SK-N-SH treated with all-trans-retinoic acid at 6 μM for 48 hours (cell line): ENCODE results near the gene GRIK3.

ENCODE experiments used
- ATAC-seq: fragments of 200-7000 bp; cut with Tn5 transposase; 3 replicates; pipeline ENCODE4 v1.9.1; 2020; ENCODE audit warnings: mild to moderate bottlenecking, moderate library complexity
- ARNTL ChIP-seq: fragments of 450-650 bp; formaldehyde crosslinking; IDR thresholded peaks from 2 replicates; pipeline ENCODE4 v1.5.0; 2020; ENCODE audit warnings: low read depth, mild to moderate bottlenecking, moderate library complexity, borderline replicate concordance
- BACH2 ChIP-seq: fragments of 250-450 bp; sonication (Bioruptor Pico); IDR thresholded peaks from 2 replicates; pipeline ENCODE4 v1.9.0; 2021; ENCODE audit warnings: mild to moderate bottlenecking, borderline replicate concordance
- CSDC2 ChIP-seq: fragments of 250-450 bp; sonication (Bioruptor Pico); IDR thresholded peaks from 2 replicates; pipeline ENCODE4 v1.5.0; 2020; ENCODE audit warnings: mild to moderate bottlenecking, moderate library complexity
- ESRRG ChIP-seq: fragments of 250-450 bp; sonication (Bioruptor Pico); IDR thresholded peaks from 2 replicates; pipeline ENCODE4 v1.6.1; 2021; ENCODE audit warnings: mild to moderate bottlenecking
- GLIS3 ChIP-seq: fragments of 250-450 bp; sonication (Bioruptor Pico); IDR thresholded peaks from 2 replicates; pipeline ENCODE4 v1.5.0; 2020; ENCODE audit warnings: mild to moderate bottlenecking, moderate library complexity
- ISL1 ChIP-seq: fragments of 250-450 bp; sonication (Bioruptor Pico); IDR thresholded peaks from 2 replicates; pipeline ENCODE4 v2.1.2; 2022; ENCODE audit warnings: mild to moderate bottlenecking, moderate library complexity
- OSR1 ChIP-seq: fragments of 250-450 bp; sonication (Bioruptor Pico); IDR thresholded peaks from 2 replicates; pipeline ENCODE4 v1.8.0; 2022; ENCODE audit warnings: moderate library complexity, mild to moderate bottlenecking, inconsistent platforms
- PPARA ChIP-seq: fragments of 250-450 bp; sonication (Bioruptor Pico); IDR thresholded peaks from 2 replicates; pipeline ENCODE4 v1.5.0; 2020; ENCODE audit warnings: mild to moderate bottlenecking, borderline replicate concordance
- RARB ChIP-seq: fragments of 250-450 bp; sonication (Bioruptor Pico); IDR thresholded peaks from 2 replicates; pipeline ENCODE4 v1.8.0; 2021; ENCODE audit warnings: mild to moderate bottlenecking, moderate library complexity
- SNAI2 ChIP-seq: fragments of 250-450 bp; sonication (Bioruptor Pico); IDR thresholded peaks from 2 replicates; pipeline ENCODE4 v1.5.0; 2020; ENCODE audit warnings: mild to moderate bottlenecking, moderate library complexity
- TCF4 ChIP-seq: fragments of 250-450 bp; sonication (Bioruptor Pico); IDR thresholded peaks from 2 replicates; pipeline ENCODE4 v1.8.0; 2021; ENCODE audit warnings: mild to moderate bottlenecking, moderate library complexity, borderline replicate concordance
- TOX ChIP-seq: fragments of 250-450 bp; sonication (Bioruptor Pico); IDR thresholded peaks from 2 replicates; pipeline ENCODE4 v1.8.0; 2021; ENCODE audit warnings: mild to moderate bottlenecking, moderate library complexity, borderline replicate concordance
- ZC3H10 ChIP-seq: fragments of 250-450 bp; sonication (Bioruptor Pico); IDR thresholded peaks from 2 replicates; pipeline ENCODE4 v1.5.1; 2021; ENCODE audit warnings: mild to moderate bottlenecking, moderate library complexity
- ZFP3 ChIP-seq: fragments of 250-450 bp; sonication (Bioruptor Pico); IDR thresholded peaks from 2 replicates; pipeline ENCODE4 v1.5.0; 2020; ENCODE audit warnings: mild to moderate bottlenecking, moderate library complexity
- ZFP30 ChIP-seq: fragments of 450-650 bp; formaldehyde crosslinking; IDR thresholded peaks from 2 replicates; pipeline ENCODE4 v1.5.0; 2022; ENCODE audit warnings: mild to moderate bottlenecking, moderate library complexity
- ZNF565 ChIP-seq: fragments of 450-650 bp; formaldehyde crosslinking; conservative IDR thresholded peaks from 2 replicates; pipeline ENCODE4 v1.5.0; 2020; ENCODE audit warnings: low read depth, mild to moderate bottlenecking, moderate library complexity
- ZNF70 ChIP-seq: fragments of 450-650 bp; formaldehyde crosslinking; IDR thresholded peaks from 2 replicates; pipeline ENCODE4 v1.5.0; 2020; ENCODE audit warnings: mild to moderate bottlenecking, moderate library complexity
- TF ChIP-seq, protein P1 (sequence below): fragments of 250-450 bp; sonication (Bioruptor Pico); IDR thresholded peaks from 2 replicates; pipeline ENCODE4 v1.5.1; 2020; ENCODE audit warnings: low read depth, mild to moderate bottlenecking, moderate library complexity
- TF ChIP-seq, protein P2 (sequence below): fragments of 250-450 bp; sonication (Bioruptor Pico); IDR thresholded peaks from 2 replicates; pipeline ENCODE4 v1.8.0; 2021; ENCODE audit warnings: low read depth, mild to moderate bottlenecking, moderate library complexity, borderline replicate concordance
- TF ChIP-seq, protein P3 (sequence below): fragments of 250-450 bp; sonication (Bioruptor Pico); IDR thresholded peaks from 2 replicates; pipeline ENCODE4 v1.5.1; 2021; ENCODE audit warnings: mild to moderate bottlenecking, moderate library complexity
- TF ChIP-seq, protein P4 (sequence below): fragments of 250-450 bp; sonication (Bioruptor Pico); IDR thresholded peaks from 2 replicates; pipeline ENCODE4 v1.8.0; 2020; ENCODE audit warnings: mild to moderate bottlenecking, moderate library complexity, borderline replicate concordance
- TF ChIP-seq, protein P5 (sequence below): fragments of 250-450 bp; sonication (Bioruptor Pico); IDR thresholded peaks from 2 replicates; pipeline ENCODE4 v1.5.0; 2020; ENCODE audit warnings: mild to moderate bottlenecking, moderate library complexity

Gene GRIK3

DNA sequence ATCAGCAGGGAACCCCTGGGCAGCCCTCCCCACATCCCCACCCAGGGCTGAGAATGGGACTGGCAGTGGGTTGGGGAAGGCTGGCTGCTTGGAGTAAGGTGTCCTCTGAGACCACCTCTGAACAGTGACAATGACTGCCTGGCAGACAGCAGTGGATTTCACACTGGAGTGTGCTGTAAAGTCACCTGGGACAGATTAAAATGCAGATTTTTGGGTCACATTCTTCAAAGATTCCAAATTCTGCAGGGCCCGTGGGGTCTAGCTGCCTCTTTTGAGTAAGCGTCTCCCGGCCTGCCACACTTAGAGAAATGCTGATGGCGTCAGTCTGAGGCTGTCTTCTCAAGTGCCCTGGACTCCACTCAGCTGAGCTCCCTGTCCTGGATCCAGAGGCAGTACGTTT is 164.5 kb downstream of the GRIK3 start:
- no peak for ATAC-seq
- TF ChIP-seq, protein P1, sequence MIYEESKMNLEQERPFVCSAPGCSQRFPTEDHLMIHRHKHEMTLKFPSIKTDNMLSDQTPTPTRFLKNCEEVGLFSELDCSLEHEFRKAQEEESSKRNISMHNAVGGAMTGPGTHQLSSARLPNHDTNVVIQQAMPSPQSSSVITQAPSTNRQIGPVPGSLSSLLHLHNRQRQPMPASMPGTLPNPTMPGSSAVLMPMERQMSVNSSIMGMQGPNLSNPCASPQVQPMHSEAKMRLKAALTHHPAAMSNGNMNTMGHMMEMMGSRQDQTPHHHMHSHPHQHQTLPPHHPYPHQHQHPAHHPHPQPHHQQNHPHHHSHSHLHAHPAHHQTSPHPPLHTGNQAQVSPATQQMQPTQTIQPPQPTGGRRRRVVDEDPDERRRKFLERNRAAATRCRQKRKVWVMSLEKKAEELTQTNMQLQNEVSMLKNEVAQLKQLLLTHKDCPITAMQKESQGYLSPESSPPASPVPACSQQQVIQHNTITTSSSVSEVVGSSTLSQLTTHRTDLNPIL (CRISPR knock-in tag): no peak
- TF ChIP-seq BACH2 (CRISPR knock-in tag) (no peak), ZFP30 (no peak), TOX (CRISPR knock-in tag) (no peak), PPARA (CRISPR knock-in tag) (no peak), ISL1 (no peak), GLIS3 (CRISPR knock-in tag) (no peak), ESRRG (CRISPR knock-in tag) (no peak), ZFP3 (CRISPR knock-in tag) (no peak)
- TF ChIP-seq, protein P2, sequence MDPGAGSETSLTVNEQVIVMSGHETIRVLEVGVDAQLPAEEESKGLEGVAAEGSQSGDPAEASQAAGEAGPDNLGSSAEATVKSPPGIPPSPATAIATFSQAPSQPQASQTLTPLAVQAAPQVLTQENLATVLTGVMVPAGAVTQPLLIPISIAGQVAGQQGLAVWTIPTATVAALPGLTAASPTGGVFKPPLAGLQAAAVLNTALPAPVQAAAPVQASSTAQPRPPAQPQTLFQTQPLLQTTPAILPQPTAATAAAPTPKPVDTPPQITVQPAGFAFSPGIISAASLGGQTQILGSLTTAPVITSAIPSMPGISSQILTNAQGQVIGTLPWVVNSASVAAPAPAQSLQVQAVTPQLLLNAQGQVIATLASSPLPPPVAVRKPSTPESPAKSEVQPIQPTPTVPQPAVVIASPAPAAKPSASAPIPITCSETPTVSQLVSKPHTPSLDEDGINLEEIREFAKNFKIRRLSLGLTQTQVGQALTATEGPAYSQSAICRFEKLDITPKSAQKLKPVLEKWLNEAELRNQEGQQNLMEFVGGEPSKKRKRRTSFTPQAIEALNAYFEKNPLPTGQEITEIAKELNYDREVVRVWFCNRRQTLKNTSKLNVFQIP (CRISPR knock-in tag): no peak

DNA sequence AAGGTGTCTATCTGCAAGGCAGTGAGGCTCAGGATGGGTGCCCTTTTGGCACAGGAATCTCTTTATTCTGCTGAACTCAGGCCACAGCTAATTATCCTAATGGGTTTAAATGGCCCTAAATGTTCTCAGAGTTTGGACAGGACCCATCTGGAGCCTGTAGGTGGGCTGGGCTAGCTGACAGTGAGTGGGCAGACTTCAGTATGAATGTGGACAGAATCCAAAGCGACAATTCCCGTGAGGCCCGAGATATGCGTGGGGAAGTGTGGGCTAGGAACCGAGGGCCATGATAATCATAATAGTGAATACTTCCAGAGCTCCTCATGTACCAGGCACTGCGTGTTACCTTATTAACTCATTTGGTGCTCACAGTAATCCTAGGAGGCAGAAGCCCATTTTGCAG is 165.3 kb downstream of the GRIK3 start:
- TF ChIP-seq, protein P1 (CRISPR knock-in tag): no peak
- TF ChIP-seq ZC3H10 (CRISPR knock-in tag) (no peak), GLIS3 (CRISPR knock-in tag) (no peak)
- TF ChIP-seq, protein P2 (CRISPR knock-in tag): no peak
- ATAC-seq: no peak

DNA sequence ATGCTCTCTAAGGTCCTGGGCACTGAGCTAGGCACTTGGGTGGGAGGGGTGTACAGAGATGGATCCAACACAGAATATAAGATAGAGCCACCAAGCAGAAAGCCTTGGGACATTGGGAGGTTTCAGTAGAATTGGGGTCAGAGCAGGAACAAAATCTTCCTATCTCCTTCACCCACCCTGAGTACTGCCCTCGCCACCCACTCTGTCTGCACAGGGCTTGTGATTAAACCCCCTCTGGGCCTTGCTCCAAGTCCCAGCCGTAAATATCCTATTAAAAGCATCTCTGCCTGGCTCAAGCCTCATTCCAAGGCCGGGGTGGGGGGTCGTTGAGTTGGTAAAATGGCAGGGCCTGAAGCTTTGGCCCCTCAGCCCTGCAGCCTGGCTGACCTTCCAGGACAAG is 166.7 kb downstream of the GRIK3 start:
- ATAC-seq: no peak
- TF ChIP-seq ZC3H10 (CRISPR knock-in tag) (no peak), BACH2 (CRISPR knock-in tag) (no peak), ZNF565 (CRISPR knock-in tag) (no peak), ZFP30 (no peak), ESRRG (CRISPR knock-in tag) (no peak), SNAI2 (CRISPR knock-in tag) (no peak), RARB (CRISPR knock-in tag) (no peak), ZNF70 (CRISPR knock-in tag) (no peak), CSDC2 (no peak), ARNTL (no peak), TCF4 (CRISPR knock-in tag) (no peak), OSR1 (CRISPR knock-in tag) (no peak)
- TF ChIP-seq, protein P3, sequence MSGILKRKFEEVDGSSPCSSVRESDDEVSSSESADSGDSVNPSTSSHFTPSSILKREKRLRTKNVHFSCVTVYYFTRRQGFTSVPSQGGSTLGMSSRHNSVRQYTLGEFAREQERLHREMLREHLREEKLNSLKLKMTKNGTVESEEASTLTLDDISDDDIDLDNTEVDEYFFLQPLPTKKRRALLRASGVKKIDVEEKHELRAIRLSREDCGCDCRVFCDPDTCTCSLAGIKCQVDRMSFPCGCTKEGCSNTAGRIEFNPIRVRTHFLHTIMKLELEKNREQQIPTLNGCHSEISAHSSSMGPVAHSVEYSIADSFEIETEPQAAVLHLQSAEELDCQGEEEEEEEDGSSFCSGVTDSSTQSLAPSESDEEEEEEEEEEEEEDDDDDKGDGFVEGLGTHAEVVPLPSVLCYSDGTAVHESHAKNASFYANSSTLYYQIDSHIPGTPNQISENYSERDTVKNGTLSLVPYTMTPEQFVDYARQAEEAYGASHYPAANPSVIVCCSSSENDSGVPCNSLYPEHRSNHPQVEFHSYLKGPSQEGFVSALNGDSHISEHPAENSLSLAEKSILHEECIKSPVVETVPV (CRISPR knock-in tag): no peak
- TF ChIP-seq, protein P1 (CRISPR knock-in tag): no peak
- TF ChIP-seq, protein P4, sequence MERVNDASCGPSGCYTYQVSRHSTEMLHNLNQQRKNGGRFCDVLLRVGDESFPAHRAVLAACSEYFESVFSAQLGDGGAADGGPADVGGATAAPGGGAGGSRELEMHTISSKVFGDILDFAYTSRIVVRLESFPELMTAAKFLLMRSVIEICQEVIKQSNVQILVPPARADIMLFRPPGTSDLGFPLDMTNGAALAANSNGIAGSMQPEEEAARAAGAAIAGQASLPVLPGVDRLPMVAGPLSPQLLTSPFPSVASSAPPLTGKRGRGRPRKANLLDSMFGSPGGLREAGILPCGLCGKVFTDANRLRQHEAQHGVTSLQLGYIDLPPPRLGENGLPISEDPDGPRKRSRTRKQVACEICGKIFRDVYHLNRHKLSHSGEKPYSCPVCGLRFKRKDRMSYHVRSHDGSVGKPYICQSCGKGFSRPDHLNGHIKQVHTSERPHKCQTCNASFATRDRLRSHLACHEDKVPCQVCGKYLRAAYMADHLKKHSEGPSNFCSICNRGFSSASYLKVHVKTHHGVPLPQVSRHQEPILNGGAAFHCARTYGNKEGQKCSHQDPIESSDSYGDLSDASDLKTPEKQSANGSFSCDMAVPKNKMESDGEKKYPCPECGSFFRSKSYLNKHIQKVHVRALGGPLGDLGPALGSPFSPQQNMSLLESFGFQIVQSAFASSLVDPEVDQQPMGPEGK (CRISPR knock-in tag): no peak
- TF ChIP-seq, protein P5, sequence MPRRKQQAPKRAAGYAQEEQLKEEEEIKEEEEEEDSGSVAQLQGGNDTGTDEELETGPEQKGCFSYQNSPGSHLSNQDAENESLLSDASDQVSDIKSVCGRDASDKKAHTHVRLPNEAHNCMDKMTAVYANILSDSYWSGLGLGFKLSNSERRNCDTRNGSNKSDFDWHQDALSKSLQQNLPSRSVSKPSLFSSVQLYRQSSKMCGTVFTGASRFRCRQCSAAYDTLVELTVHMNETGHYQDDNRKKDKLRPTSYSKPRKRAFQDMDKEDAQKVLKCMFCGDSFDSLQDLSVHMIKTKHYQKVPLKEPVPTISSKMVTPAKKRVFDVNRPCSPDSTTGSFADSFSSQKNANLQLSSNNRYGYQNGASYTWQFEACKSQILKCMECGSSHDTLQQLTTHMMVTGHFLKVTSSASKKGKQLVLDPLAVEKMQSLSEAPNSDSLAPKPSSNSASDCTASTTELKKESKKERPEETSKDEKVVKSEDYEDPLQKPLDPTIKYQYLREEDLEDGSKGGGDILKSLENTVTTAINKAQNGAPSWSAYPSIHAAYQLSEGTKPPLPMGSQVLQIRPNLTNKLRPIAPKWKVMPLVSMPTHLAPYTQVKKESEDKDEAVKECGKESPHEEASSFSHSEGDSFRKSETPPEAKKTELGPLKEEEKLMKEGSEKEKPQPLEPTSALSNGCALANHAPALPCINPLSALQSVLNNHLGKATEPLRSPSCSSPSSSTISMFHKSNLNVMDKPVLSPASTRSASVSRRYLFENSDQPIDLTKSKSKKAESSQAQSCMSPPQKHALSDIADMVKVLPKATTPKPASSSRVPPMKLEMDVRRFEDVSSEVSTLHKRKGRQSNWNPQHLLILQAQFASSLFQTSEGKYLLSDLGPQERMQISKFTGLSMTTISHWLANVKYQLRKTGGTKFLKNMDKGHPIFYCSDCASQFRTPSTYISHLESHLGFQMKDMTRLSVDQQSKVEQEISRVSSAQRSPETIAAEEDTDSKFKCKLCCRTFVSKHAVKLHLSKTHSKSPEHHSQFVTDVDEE (CRISPR knock-in tag): no peak
- TF ChIP-seq, protein P2 (CRISPR knock-in tag): no peak
